HG02763 (cell line): ENCODE data around the gene TXNIP.

Experiments
- ATAC-seq: cut with Tn5 transposase; IDR thresholded peaks from one replicate; pipeline ENCODE4 v1.9.1; 2021; ENCODE audit warnings: mild to moderate bottlenecking, moderate library complexity; ENCODE audit not compliant: unreplicated experiment

TXNIP gene

GRCh38 chr1:145986551-145986950 lies 9.8 kb downstream of the TXNIP start:
- no peak for ATAC-seq

- no peak for ATAC-seq
These were observed 10.6 kb downstream of the TXNIP start for GRCh38 chr1:145985502-145986439.

GRCh38 chr1:145985129-145985501 lies 11.3 kb downstream of the TXNIP start:
- ATAC-seq, result no peak

GRCh38 chr1:145983960-145984830 lies 12.2 kb downstream of the TXNIP start:
- ATAC-seq, result no peak

- ATAC-seq, result no peak
These were observed 13.1 kb downstream of the TXNIP start for GRCh38 chr1:145983206-145983675.

GRCh38 chr1:145982010-145982723 lies 14.2 kb downstream of the TXNIP start:
- ATAC-seq, result no peak

- no peak for ATAC-seq
These were observed 15.9 kb downstream of the TXNIP start for GRCh38 chr1:145980457-145980994.

- no peak for ATAC-seq
These were observed 16.5 kb downstream of the TXNIP start for GRCh38 chr1:145979746-145980456.

- peak; percentile 84 for ATAC-seq
These were observed 17.3 kb downstream of the TXNIP start for GRCh38 chr1:145978854-145979745.

GRCh38 chr1:145978471-145978853 lies 17.9 kb downstream of the TXNIP start:
- ATAC-seq, result no peak

- ATAC-seq, result no peak
These were observed 18.6 kb downstream of the TXNIP start for GRCh38 chr1:145977486-145978470.

GRCh38 chr1:145977016-145977415 lies 19.4 kb downstream of the TXNIP start:
- ATAC-seq, result no peak

- no peak for ATAC-seq
These were observed 21.2 kb downstream of the TXNIP start for GRCh38 chr1:145975216-145975615.

- no peak for ATAC-seq
These were observed 21.7 kb downstream of the TXNIP start for GRCh38 chr1:145974721-145975120.

GRCh38 chr1:145972580-145972979 lies 23.8 kb downstream of the TXNIP start:
- no peak for ATAC-seq

GRCh38 chr1:145967288-145967687 lies 29.1 kb downstream of the TXNIP start:
- ATAC-seq, result no peak

GRCh38 chr1:145965119-145965744 lies 31.1 kb downstream of the TXNIP start:
- no peak for ATAC-seq
